Glomerular visceral epithelial cell (primary cell): ENCODE data around the gene CCL28.
"Not testable (repeated sequence)": the region's sequence is repeated elsewhere in the genome, so short reads cannot be mapped to it uniquely, and the experiment has no call there.

ENCODE experiments used
- DNase-seq: peaks from one replicate; pipeline ENCODE4 v3.0.0-alpha.2; 2016; ENCODE audit errors: extremely low spot score

Gene CCL28

DNA sequence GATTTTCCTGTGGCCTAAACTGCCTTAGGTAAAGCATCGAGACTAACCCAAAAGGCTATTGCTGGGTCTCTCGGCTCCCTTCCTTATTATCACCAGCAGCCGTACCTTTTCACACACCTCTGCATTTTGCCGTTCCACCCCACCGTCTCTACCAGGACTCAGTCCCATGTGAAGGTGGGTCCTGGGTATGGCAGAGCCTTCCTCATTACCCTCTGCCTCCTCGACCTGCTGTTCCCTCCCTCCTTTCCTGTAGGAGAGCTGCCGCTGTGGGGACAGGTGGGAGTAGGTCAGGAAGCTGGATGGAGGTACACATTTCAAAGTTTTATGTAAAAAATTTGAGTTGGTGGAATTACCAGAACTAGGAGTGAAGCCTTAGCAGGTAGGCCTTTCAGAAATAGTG is 1.8 kb downstream of the CCL28 start:
- no peak for DNase-seq

- no peak for DNase-seq
Observed at GRCh38 chr5:43409809-43410271, 2.4 kb downstream of the CCL28 start.

GRCh38 chr5:43402524-43403066 is 9.6 kb downstream of the CCL28 start:
- not testable (repeated sequence) for DNase-seq

- DNase-seq, result peak; percentile 33
Observed at GRCh38 chr5:43401827-43402226, 10.4 kb downstream of the CCL28 start.

DNA sequence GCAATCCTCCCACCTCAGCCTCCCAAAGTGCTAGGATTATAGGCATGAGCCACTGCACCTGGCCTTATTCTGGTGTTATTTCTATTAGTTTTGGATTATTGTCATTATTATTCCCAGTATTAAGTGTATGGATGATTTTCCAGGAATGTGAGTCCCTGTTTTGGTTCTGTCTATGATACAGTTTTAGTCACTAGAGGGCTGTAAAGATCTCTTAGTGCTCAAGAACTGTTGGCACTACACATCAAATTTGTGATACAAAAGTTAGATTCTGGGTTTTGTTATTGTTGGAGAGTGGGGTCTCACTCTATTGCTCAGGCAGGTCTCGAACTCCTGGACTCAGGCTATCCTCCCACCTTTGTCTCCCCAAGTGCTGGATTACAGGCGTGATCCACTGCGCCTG is 12.1 kb downstream of the CCL28 start:
- peak; percentile 24 for DNase-seq

DNA sequence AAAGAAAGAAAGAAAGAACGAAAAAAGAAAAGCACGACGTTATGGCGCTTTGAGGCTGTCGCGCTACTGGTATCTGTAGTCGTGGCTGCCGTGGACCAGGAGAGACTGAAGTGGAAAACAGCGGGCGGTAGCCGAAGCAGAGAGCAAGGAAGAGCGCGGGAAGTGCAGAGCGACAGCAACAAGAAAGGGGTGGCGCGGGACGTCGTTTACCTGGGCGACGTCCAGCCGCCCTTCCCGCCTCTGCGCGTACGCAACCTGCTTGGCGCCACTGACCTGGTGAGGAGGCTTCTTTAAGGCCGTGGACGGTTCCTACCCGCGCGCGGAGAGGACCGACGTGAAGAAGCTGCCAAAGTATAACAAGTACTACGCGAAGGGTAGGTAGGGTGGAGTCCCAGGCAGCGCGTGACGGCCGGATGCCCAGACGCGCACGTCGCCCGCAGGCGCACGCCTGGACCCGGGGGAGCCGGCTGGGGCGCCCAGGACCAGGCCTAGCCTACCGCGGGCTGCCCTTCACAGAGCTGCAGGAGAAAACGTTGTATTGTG is 15.4 kb downstream of the CCL28 start:
- DNase-seq, result no peak

GRCh38 chr5:43390471-43390870 is 21.7 kb downstream of the CCL28 start:
- no peak for DNase-seq

GRCh38 chr5:43389679-43390329 is 22.4 kb downstream of the CCL28 start:
- peak; percentile 89 for DNase-seq

- no peak for DNase-seq
Observed at GRCh38 chr5:43386960-43387362, 25.2 kb downstream of the CCL28 start.

- DNase-seq, result no peak
Observed at GRCh38 chr5:43376496-43377140, 35.6 kb downstream of the CCL28 start.

DNA sequence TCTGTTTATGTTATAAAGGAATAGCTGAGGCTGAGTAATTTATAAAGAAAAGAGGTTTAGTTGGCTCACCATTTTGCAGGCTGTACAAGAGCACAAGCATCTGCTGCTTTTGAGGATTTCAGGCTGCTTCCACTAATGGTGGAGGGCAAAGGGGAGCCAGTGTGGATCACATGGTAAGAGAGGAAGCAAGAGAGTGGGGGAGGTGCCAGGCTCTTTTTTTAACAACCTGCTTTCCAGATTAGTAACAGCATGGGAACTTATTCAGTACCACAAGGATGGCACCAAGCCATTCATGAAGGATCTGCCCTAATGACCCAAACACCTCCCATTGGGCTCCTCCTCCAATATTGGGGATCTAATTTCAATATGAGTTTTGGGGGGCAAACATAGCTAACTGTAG is 40.4 kb downstream of the CCL28 start:
- no peak for DNase-seq

DNA sequence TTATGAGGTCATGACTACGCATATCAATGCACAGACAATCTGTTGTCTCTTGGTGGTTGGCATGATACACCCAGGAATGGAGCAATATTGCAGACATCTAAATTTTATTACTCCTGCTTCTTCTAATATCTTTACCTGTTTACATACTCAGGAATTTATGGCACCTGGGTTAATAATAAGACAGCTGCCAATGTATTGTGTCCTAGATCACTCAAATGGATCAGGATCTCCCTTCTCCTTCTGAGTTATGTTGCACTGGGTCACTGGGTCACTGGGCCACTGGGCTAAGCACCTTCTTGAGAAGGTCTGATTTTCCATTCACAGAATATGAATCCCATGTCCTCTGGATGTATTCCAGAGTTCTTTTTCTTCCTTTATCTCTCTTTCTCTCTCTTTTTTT is 41.8 kb downstream of the CCL28 start:
- DNase-seq, result no peak

DNA sequence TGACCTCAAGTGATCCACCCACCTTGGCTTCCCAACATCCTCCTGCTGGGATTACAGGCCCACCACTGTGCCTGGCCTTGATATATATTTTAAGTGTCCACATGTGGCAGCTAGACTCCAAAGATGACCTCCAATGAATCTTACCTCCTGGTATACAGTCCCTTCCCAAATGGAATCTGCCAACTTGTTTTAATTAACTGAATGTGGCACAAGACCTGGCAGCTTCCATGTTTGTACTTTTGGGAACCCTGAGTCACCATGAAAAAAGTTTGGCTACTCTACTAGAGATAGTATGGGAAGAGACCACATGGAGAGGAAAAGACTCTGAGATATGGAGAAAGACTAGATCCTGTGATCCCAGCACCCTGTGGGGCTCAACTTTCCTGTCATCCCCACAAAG is 42.5 kb downstream of the CCL28 start:
- DNase-seq, result no peak

DNA sequence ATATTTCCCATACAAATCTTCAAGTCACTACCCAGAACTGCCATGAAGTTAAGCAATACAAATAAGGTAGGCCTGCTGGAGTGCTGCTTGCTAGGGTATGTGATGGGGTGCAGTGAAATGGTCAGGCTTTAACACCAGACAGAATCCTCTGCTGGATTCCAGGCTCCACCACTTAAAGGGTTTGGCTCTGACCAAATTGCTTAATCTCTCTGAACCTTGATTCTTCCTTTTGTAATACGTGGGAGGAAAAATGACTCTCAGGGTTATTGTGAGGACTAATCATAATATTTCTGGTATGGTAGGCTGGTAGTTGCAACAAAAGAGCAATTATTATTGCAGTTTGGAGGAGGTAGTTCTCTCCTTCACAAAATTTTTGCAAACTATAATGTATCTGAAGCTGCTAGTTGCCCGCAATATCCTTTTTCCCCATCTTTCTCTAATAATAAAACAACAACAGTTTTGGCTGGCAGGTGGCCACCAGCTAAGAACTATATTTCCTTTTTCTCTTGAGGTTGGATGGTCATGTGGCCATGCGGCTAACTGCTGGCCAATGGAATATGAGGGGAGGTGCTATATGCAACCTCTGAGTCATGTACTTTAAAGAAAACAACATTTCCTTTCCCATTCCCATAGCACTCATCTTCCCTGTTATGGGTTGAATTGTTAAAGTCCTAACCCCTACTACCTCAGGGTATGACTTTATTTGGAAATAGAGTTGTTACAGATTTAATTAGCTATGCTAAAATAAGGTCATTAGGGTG is 44.1 kb downstream of the CCL28 start:
- DNase-seq, result no peak

DNA sequence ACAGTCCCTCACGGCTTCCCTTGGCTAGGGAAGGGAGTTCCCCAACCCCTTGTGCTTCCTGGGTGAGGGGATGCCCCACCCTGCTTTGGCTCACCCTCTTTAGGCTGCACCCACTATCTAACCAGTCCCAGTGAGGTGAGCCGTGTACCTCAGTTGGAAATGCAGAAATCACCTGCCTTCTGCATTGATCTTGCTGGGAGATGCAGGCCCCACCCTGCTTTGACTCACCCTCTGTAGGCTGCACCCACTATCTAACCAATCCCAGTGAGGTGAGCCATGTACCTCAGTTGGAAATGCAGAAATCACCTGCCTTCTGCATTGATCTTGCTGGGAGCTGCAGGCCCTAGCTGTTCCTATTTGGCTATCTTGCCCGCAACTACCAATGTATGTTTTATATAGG is 44.7 kb downstream of the CCL28 start:
- no peak for DNase-seq

DNA sequence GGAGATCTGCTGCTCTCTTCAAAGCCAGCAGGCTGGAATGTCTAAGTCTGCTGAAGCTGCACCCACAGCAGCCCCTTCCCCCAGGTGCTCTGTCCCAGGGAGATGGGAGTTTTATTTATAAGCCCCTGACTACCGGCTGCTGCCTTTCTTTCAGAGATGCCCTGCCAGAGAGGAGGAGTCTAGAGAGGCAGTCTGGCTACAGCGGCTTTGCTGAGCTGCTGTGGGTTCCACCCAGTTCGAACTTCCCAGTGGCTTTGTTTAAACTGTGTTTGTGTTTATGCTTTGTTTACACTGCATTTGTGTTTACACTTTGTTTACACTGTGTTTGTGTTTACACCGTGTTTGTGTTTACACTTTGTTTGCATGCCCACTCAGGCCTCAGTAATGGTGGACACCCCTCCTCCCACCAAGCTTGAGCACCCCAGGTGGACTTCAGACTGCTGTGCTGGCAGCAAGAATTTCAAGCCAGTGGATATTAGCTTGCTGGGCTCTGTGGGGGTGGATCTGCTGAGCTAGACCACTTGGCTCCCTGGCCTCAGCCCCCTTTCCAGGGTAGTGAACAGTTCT is 45.4 kb downstream of the CCL28 start:
- DNase-seq, result not testable (repeated sequence)

DNA sequence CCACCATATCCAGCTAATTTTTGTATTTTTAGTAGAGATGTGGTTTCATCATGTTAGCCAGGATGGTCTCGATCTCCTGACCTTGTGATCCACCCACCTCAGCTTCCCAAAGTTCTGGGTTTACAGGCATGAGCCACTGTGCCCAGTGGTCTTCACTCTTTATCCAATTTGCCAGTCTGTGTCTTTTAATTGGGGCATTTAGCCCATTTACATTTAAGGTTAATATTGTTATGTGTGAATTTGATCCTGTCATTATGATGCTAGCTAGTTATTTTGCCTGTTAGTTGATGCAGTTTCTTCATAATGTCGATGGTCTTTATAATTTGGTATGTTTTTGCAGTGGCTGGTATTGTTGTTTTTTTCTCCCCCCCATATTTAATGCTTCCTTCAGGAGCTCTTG is 47.0 kb downstream of the CCL28 start:
- DNase-seq, result not testable (repeated sequence)

DNA sequence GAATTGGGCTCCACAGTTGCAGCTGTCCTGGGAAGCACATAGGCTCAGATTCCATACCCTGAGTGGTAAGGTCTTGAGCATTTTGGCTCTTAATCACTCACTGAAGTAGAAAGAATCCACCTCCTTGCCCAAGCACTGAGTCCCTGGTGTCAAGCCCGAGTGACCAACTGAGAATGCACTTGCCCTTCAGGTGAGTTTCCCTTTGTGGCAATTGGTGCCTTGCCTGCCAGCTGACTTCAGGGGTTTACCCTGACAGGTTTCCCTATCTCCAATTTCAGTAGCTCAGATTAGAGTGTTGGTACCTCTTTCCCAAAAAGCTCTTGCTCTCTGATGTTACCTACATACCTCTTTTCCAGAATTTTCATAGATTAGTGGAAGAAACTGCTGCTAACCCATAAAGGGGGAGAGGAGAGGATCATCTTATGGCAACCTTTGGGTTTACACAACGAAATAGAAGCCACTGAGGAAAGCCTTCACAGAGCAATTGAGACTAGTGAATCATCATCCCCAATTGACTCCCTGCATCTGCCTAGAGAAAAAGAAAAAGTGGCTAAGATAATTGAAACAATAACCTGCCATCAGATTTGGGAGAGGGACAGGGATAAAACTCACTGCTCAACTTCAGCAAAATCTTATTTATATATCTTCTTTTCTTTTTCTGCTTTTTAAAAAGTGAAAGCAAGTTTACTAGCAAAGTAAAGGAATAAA is 48.6 kb downstream of the CCL28 start:
- DNase-seq, result no peak

GRCh38 chr5:43362725-43363435 is 49.3 kb downstream of the CCL28 start:
- DNase-seq, result no peak

DNA sequence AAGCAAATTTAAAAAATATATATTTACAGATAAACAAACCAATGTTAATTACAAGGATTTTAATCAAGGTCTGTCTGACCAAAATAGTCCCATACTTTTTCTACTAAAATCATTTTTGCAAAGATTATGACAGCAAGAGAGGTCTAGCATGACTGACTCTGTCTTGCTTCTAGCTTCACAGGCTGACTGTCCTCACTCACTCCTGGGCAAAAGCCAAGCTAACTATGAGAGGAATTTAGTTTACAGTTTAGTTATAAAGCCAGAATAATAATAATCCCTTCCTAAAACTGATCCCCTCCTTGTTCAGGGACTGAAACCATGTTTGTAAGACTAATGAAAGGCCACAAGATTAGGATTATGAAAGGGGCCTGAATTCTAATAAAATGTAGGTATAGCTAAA is 53.5 kb downstream of the CCL28 start:
- no peak for DNase-seq

DNA sequence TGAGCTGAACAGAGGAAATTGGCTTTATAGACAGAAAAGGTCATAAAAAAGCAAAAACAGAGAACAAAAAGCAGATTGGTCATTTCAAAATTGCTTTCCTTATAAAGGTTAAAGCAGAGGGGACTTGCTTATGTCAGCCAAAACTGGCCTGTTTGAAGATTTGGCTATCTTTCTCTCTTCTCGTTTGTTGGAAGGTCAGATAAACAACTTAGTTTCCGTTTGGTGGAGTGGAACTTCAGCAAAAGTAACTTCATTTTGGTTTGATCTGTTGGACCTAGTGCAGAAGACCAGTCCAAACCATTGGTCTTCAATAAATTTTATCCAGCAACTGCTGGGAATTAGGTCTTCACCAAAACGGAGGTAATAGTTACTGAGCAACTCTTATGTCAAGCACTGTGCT is 53.9 kb downstream of the CCL28 start:
- no peak for DNase-seq
